GM11168 (cell line): ENCODE data around the gene FAM107B.

Source experiments
- in situ Hi-C: fragments of 300-500 bp; cut with MboI; formaldehyde crosslinking; loops from one replicate; pipeline ENCODE4 v1.12.0; 2022; ENCODE audit warnings: low sequenced_read_pairs; ENCODE audit not compliant: unreplicated experiment

Gene FAM107B

DNA sequence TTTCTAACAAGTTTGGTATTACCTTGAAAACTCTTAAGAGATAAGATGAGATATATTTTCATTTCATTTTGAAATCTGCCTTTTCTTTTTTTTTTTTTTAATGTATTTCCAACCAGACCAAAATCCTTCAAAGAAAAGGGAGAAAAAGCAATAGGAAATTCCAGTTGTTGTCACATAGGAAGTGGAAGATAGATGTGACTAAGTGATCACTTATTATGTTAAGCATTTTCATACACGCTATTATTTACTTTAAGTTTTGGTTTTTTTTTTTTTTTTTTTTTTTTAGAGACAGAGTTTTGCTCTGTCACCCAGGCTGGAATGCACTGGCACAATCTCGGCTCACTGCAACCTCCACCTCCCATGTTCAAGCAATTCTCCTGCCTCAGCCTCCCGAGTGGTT, 246.8 kb downstream of the FAM107B start:
- in situ Hi-C loops, result no loop called here

DNA sequence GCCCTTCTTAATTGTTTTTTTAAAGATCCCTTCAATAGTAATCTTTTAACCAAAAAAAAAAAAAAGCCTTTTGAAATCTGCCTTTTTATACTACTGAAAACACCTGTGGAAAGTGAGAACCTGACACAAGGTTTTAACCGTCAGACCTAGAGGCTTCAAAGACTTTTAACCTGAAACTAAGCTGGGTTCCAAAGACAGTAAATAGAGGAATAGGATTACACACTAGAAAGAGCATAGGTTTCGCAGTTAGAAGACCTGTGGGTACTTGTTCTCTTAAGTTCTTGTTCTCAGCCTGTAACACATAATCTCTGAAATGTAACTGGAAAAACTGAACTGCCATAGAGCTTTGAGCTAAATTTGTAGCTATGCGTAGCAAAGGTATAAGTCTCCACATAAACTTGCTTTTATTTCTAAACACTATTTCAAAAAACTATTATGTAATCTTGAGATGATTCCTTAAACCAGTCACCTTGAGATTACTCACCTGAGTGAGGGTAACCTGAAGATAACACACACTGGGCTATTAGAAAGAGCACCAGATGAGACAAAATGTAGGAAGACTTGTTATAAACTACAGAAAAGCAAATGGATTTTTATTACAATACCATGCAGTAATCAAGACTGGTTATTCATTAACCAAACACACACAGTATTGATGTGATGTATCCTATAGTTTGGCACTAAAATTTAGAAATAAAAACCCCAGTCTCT, 247.4 kb downstream of the FAM107B start:
- in situ Hi-C loops, result no loop called here

DNA sequence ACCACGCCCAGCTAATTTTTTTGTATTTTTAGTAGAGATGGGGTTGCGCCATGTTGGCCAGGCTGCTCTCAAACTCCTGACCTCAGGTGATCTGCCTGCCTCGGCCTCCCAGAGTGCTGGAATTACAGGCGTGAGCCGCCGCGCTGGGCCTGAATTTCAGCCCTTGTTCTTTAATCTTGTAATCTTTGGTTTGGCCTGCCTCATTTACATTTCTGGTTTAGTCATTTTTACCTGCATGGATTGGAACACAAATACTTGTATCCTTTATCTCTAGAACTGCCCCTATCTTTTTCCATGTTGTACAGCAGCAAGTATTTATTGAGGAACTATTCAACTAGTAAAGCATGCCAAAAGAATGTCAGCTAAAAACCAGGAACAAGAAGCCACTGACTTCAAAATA, 248.4 kb downstream of the FAM107B start:
- in situ Hi-C loops, result no loop called here

DNA sequence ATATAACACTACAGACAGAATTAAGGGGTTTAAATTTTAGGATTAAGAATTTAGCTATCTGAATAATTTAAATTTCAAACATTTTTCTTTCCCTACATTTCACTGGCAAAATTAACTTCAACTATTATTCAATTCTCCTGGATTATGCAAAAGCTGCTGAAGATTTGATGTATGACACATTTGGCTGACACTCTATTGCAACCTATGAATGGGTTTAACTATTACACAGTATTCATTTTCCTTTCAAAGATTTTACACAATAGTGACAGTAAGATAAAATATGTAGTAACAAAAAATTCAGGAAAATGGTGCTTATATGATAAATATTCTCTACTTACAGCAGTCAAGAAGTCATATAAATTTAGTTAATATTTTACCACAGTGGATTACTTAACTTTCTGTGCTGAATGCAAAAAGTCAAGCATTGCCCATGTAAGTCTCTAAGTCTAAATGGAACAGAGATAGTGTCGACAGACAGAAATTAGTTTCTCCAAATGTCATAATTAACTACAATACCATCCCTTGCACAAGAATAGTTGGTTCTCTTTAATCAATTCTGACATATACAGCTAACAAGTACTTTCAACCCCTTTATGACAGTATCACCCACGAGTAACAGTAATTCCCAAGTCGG, 249.9 kb downstream of the FAM107B start:
- in situ Hi-C loops, result no loop called here

DNA sequence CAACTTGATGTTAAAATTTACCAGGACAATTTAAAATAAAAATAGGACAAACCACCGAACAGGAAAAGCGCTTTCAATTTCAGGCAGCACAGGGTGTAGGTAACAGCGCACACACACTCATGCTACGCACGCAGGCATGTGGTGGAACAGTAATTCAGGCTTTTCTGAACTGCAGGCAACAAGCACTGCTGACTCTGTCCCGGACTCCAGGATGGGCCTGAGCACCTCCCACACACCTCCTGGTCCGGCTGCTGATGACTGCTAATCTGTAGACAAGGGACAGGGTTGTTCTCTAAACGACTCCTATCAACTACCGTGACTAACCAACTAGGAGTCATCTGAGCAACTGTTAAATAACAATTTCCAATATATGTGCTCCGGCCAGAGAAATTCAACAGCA, 251.4 kb downstream of the FAM107B start:
- in situ Hi-C loops, result no loop called here

DNA sequence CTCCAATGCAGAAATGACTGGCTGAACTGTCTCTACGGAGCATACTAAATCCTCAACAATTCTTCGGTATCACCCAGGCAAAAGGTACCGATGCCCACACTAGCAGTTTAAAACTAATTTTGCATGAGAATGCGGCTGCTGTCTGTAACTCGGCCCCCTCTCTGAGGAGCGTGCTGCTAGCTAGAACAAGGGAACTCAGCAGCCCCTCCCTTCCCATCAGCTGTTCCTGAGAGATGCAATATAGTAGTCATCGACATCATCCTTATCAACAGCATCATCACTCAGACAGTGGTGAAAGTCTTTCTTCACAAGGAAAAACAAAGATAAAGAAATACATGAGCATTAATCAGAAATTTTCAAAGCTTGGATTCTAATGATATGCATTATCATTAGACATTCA, 254.9 kb downstream of the FAM107B start:
- in situ Hi-C loops, result no loop called here

DNA sequence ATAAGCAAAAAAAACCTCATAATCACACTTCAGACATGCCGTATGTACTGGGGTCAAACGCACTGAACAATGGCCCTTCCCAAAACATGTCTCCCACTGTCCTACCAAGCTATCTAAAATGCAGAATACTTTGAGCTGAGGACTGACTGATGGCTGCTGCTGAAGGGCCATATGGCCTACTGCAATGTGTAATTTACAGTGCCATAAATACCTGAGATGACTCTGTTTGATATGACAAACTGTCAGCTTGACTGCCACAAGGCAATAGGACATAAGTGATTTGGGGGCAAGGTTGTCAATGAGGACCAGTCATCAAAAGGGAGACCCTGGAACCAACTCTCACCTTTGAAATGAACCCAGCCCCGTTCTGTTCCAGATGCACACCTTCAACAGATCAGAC, 256.5 kb downstream of the FAM107B start:
- in situ Hi-C loops, result no loop called here

DNA sequence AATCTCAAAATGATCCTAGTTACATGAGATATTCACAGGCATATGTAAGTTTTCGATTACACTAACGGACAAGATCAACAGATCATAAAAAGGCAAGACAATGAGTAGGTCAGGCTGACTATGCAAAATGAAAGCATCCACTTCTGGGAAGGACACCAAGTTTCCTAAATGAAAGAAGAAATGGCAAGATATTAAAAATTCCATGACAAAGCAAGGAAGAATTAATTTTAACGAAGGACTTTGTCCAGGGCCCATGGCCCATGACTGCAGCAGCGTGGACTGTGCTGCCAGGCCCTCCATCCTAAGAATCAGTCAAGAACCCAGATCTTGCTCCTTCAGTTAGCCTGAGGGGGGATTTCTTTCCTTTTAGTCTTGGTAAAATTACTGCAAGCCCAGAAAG, 261.6 kb downstream of the FAM107B start:
- in situ Hi-C loops, result no loop called here

DNA sequence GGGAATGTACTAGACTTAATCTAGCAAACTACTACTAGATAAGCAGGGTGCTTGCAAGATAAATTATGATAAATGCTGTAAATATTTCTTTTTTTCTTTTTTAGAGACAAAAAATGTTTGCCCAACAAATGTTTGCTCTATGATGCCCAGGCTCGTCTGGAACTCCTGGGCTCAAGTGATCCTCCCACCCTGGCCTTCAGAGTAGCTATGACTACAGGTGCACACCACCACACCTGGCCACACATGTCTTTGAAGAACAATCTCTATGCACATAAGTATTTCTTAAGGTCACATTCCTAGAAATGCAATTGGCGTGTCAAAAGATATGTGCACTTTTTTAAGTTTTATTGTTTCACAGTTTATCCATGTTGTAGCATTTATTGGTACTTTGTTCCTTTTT, 264.4 kb downstream of the FAM107B start:
- in situ Hi-C loops, result no loop called here

DNA sequence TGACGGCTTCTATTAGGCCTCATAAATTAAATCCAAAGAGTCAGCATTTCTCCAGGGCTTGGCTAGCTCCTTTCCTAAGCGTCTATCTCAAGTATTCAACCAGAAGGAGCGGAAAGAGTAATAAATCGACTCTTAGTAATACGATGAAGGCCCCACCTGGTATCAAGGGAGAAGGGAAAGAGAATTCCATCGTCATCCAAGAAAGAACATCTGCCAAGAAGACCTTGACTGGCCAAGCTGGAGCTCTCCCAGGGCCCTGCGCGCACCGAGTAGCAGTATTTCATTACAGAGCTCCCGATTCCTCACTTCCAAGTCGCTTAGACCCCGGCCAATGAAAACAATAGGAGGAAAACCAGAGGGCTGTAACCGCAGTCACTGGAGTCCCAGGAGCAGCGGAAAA, 266.0 kb downstream of the FAM107B start:
- in situ Hi-C loops, result no loop called here

DNA sequence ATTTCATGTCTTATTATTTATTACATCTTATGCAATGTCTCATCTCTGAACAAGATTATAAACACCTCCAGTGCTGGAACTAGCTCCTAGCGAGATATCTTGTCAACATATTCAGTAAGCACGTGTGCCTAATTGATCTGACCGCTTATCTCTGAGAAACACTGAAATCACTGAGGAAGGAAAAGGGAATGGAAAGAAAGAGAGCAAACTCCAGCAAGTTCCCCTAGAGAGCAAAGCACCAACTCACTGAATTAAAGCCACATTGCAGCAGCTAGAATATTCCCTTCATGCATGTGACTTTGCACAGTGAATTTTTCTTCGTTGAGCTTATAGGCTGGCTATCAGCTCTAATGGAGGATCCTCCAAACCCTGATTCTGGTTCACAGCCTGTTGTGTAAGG, 266.9 kb downstream of the FAM107B start:
- in situ Hi-C loops, result no loop called here

DNA sequence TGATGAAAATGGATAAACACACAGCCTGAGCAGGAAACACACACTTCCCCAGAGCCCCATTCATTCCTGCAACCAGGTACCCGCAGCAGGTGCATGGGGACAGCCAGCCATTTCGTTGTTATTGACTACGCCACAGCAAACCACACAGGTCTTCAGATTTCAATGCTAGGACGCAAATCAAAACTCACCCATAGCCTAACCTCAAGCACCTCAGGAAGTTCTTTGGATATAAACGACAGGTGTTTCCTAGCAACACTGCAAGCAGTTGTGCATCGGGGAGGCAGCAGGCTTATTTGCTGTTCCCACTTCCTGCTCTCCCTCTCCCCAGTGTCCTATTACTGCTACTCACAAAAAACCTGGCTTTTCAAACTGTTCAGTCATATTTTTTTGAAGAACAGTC, 267.5 kb downstream of the FAM107B start:
- in situ Hi-C loops, result no loop called here

DNA sequence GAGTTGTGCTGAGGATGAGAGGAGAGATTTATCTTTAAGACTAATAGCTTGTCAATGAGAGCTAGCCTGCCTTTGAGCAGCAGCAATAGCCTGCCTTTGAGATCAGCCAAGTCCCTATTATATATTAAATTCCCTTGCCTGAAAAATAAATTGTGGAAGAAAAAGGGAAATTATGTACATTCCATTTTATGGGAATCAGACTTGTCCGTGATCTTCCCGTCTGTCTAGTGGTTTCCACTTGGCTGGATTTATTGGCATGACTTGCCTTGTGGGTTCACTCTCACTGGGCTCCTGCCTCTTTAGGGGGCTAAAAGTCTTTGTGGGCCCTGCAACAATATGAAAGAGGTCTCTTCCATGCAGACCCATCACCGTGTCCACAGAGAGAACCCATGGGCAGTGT, 272.3 kb downstream of the FAM107B start:
- in situ Hi-C loops, result no loop called here

DNA sequence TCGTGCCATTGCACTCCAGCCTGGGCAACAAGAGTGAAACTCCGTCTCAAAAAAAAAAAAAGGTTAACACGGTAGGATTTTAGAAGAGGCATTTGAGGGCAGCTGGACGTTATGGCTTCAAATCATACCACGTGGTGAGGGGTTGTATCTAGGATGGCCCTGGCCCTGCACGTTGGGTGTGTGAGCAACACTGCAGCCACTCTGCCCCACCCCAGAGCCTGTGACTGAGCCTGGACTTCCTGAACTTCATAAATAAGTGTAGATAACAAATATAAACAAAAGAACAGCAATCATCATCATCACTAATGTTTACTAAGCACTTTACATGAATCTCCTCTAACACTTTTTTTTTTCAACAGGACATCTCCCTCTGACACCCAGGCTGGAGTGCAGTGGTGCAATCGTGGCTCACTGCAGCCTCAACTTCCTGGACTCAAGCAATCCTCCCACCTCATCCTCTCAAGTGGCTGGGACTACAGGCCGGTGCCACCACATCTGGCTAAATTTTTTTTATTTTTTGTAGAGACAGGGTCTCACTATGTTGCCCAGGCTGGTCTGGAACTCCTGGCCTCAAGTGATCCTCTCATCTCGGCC, 274.4 kb downstream of the FAM107B start:
- in situ Hi-C loops, result no loop called here

DNA sequence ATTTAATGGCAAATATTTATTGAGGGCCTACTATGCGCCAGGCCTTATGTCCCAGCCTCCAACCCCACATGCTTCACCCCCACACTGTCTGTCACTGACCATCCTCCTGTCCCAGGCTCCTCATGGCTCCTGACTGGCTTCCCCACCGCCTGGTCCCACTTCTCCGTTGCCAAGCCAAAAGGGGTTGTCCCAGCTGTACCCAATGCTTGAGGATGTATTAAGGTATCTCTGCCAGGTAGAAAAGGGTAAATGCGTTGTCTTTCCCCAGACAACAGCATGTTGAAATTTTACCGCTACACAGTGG, 275.1 kb downstream of the FAM107B start:
- in situ Hi-C loops, result no loop called here

DNA sequence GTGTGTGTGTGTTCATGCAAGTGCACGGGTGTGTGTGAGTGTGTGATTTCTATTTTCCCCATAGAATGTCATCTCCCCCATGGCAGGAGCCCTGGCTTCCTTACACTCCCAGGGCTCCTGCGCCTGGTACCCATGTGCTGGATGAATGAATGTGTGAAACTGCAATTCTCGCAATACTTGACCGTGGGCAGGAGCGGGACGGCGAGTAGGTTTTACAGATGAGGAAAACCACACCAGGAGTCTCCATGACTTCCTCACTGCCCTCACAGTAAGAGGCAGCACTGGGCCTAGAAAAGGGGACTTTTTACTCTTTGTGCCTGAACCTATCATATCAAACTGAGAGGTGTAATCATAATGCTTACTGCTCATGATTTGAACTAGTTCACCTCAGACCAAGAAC, 276.4 kb downstream of the FAM107B start:
- in situ Hi-C loops, result no loop called here

DNA sequence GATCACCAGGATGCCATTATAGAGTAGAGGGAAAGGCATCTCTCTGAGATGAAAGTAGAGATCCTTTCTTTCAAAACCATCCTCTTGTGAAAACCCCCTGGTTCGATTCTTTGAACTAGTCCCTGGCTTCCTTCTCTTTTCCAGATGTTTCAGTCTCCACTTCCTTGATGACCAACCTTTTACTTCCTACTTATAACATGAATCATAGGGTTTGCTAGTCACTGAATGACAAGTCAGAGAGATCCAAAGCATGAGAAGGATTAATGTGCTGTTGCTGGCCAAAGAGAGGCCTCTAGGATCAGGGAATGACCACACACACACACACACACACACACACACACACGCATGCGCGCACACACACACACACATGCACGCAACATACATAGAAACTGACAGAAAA, 282.9 kb downstream of the FAM107B start:
- in situ Hi-C loops, result no loop called here

DNA sequence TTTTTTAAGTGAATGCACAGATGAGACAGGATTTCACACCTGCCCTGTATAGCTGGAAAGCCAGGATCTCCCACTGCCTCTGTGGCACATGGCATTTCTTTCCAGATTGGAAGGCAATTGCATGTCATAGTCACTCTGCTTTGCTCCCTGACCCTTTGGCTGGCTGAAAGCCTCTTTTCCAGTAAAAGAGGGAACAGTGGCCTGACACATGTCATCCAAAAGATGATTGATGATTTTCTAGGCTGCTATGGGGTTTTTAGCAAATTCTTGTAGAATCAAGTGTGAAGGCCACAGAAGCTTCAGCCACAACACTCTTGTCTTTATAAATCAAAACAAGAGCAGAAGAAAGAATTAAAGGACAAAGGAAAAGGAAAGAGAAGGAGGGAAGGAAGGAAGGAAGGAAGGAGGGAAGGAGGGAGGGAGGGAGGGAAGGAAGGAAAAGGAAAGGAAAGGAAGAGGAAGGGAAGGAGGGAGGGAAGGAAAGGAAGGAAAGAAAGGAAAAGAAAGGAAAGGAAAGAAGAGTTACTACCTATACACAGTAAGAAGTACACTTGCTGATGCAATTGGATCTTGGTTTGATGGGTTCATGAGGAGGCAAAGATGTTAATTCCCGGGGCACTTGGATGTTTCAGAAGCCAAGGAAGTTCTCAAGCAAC, 285.0 kb downstream of the FAM107B start:
- in situ Hi-C loops, result no loop called here

DNA sequence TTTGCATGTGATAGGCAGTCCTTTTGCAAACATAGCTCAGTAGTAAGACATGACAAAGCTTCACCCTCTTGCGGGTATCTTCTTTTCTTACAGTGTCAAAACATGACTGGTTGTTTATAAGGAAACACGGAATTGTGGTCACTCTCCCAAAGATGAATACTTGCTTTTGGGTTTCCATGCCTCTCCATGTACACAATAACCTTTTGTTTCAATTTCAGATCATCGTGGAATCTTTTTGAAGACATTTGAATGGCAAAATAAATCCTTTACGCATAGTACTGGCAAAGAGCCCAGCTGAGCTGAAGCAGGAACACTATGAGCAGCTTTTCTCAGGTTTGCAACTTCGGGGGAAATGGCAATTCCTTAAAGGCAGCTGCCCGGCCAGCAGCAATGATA, 287.2 kb downstream of the FAM107B start:
- in situ Hi-C loops, result no loop called here

DNA sequence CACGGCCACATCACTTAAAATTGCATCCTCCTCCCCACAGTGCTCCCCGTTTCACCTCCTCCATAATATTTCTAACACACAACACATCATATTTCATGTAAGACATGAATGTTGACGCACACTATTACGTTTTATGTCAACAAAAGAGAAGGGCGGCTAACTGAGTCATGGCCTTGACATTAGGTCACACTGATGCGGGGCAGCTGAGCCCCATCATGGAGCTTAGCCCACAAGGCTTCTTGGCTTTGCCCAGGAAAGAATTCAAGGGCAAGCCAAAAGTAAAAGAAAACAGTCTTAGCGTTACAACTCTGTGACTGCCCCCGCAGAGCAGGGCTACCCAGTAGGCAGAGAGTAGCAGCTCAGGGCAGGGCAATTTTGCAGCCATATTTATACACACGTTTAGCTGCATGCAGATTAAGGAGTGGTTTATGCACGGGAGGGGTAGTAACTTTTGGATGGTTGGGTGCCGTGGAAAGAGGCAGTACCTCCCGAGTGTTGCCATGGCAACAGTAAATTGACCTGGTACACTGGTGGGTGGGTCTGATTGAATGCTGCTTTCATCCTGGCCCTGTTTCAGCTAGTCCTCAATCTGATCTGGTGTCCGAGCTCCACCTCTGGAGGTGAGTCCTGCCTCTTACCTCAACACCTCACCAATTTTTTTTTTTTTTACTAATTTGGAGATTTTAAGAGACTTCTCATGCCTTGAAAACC, 287.8 kb downstream of the FAM107B start:
- in situ Hi-C loops, result no loop called here

DNA sequence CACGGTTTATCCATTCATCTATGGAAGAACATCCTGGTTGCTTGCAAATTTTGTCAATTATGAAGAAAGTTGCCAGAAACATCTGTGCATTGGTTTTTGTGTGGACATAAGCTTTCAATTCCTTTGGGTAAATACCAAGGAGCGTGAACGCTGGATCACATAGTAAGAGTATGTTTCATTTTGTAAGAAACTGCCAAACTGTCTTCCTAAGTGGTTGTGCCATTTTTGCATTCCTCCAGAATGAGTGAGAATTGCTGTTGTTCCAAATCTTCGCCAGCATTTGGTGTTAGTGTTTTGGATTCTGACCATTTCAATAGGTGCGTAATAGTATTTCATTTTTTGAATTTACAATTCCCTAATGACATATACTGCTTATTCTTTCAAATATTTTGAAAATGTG, 288.7 kb downstream of the FAM107B start:
- in situ Hi-C loops, result no loop called here
